Heart left ventricle (tissue), 13 donors: ENCODE measurements around the gene HLF.

ENCODE experiments used
- POLR2A ChIP-seq, 2 donors: fragments of 450-650 bp; IDR thresholded peaks; one replicate each; pipeline ENCODE4 v1.6.1; 2017; ENCODE audit warnings: antibody characterized with exemption in 2 of 2, mild to moderate bottlenecking in 2 of 2, moderate library complexity in 2 of 2
- TF ChIP-seq, protein P1 (sequence below), 12 donors: fragments of 200-600 bp; sonication (generic) in 4 of 12; IDR thresholded peaks; one replicate each; pipeline versions ENCODE4 v1.5.0 to v1.8.0; 2018 to 2022; ENCODE audit warnings: antibody characterized with exemption in 12 of 12, mild to moderate bottlenecking in 5 of 12
- donor health status: ischemic (EF 13 %, LVEDD 7.1; RV severe dilation, severe dysfunction).
- donor health status: DM: no; HTN: yes; CAD: no.
- donor health status: DM: no; HTN: no; CAD: no.
- donor health status: ischemic (EF 25% LVEDD 6.9; RV normal size, moderate dysfunction).
- donor health status: ischemic (EF 25% LVEDD 5.7; RV mildly dilated, moderate dysfunction).
- donor health status: ischemic (EF 35%, LVEDD 5.7; RV mildly dilated, moderate dysfunction).
- donor health status: nonischemic (EF 11% LVEDD 7.7; RV severe dilation, severe dysfunction).
- donor health status: DM: yes; HTN: yes; CAD: no.
- donor health status: PGD.
- donor health status: ischemic (EF 29% LVEDD 5.4; RV normal size, mild dysfunction).
- donor health status: nonischemic (EF 23%, LVEDD 6.1; RV moderate dilation, normal function).

DNA sequence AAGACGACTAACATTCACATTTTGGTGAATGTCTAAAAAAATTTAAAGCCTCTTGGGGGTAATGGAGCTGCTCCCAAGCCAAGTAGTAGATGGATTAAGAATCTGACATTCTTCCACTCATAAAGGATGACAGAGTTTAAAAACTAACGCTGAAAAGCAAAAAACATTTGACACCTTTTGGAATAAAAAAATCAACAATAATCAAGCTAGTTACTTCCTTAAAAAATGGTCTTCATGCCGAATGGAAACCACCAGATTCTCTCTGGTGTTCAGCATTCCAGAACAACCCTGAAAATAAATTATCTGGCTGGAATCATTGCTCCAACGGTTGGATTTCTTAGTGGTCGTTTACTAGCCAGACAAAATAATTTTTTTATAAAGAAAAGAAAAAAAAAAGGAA lies 18.0 kb downstream of the HLF start:
- TF ChIP-seq POLR2A (IDR thresholded peaks at IDR 0.05), result no peak
- TF ChIP-seq, protein P1, sequence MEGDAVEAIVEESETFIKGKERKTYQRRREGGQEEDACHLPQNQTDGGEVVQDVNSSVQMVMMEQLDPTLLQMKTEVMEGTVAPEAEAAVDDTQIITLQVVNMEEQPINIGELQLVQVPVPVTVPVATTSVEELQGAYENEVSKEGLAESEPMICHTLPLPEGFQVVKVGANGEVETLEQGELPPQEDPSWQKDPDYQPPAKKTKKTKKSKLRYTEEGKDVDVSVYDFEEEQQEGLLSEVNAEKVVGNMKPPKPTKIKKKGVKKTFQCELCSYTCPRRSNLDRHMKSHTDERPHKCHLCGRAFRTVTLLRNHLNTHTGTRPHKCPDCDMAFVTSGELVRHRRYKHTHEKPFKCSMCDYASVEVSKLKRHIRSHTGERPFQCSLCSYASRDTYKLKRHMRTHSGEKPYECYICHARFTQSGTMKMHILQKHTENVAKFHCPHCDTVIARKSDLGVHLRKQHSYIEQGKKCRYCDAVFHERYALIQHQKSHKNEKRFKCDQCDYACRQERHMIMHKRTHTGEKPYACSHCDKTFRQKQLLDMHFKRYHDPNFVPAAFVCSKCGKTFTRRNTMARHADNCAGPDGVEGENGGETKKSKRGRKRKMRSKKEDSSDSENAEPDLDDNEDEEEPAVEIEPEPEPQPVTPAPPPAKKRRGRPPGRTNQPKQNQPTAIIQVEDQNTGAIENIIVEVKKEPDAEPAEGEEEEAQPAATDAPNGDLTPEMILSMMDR (IDR thresholded peaks at IDR 0.05), result no peak
